HG03025 (cell line): ENCODE measurements around the gene TRIM25.
A peak's percentile ranks its signal among the peaks of the same experiment; 100 is the strongest.

ENCODE experiments used
- ATAC-seq: cut with Tn5 transposase; IDR thresholded peaks from one replicate; pipeline ENCODE4 v1.9.1; 2021; ENCODE audit warnings: mild to moderate bottlenecking, moderate library complexity; ENCODE audit not compliant: unreplicated experiment, low FRiP score

Gene TRIM25

GRCh38 chr17:56929362-56929969, 15.6 kb upstream of the TRIM25 start:
- no peak for ATAC-seq

GRCh38 chr17:56928586-56928985, 14.7 kb upstream of the TRIM25 start:
- ATAC-seq = no peak

- ATAC-seq = no peak
These were observed 12.9 kb upstream of the TRIM25 start for GRCh38 chr17:56926704-56927103.

GRCh38 chr17:56926270-56926669, 12.4 kb upstream of the TRIM25 start:
- no peak for ATAC-seq

GRCh38 chr17:56925088-56925487, 11.2 kb upstream of the TRIM25 start:
- no peak for ATAC-seq

GRCh38 chr17:56919717-56920116, 5.9 kb upstream of the TRIM25 start:
- no peak for ATAC-seq

- no peak for ATAC-seq
These were observed 5.1 kb upstream of the TRIM25 start for GRCh38 chr17:56918916-56919315.

GRCh38 chr17:56917559-56918296, 3.9 kb upstream of the TRIM25 start:
- no peak for ATAC-seq

GRCh38 chr17:56914581-56915273, 878 bp upstream of the TRIM25 start:
- ATAC-seq = no peak

- ATAC-seq = peak; percentile 27
These were observed 439 bp downstream of the TRIM25 start for GRCh38 chr17:56913353-56913866.

- ATAC-seq = no peak
These were observed 893 bp downstream of the TRIM25 start for GRCh38 chr17:56913000-56913311.

GRCh38 chr17:56912105-56912999, 1.5 kb downstream of the TRIM25 start:
- ATAC-seq = no peak

GRCh38 chr17:56910509-56911235, 3.2 kb downstream of the TRIM25 start:
- ATAC-seq = no peak

GRCh38 chr17:56909742-56910508, 3.9 kb downstream of the TRIM25 start:
- no peak for ATAC-seq

- peak; percentile 61 for ATAC-seq
These were observed 5.8 kb downstream of the TRIM25 start for GRCh38 chr17:56908001-56908542.

GRCh38 chr17:56903560-56903959, 10.3 kb downstream of the TRIM25 start:
- ATAC-seq = no peak

- ATAC-seq = no peak
These were observed 11.5 kb downstream of the TRIM25 start for GRCh38 chr17:56902348-56902747.

GRCh38 chr17:56899403-56899802, 14.4 kb downstream of the TRIM25 start:
- ATAC-seq = no peak

GRCh38 chr17:56898874-56899273, 15.0 kb downstream of the TRIM25 start:
- no peak for ATAC-seq
